ENCODE results near the gene KLHDC7B. TPM values are rescaled to one million over a fixed set of nuclear protein-coding genes. Genes with fewer than 3 reads are reported as not detected.
A peak's percentile ranks its signal among the peaks of the same experiment; 100 is the strongest.

KLHDC7B gene
- 4.5 and 9.8 TPM in 2 replicates for total RNA-seq (2014; rRNA removed; shearing (Covaris generic); ENCODE audit: low replicate concordance)

- Histone ChIP-seq H3K4me1 (ENCODE audit: low read length) (peaks cover 57% of the 10 kb centered on the region), H3K36me3 (ENCODE audit: insufficient read depth, low read length) (no peaks in the 10 kb centered on the region), H3K79me2 (ENCODE audit: low read length) (no peaks in the 10 kb centered on the region), H3K4me3 (ENCODE audit: low read length) (no peak within 1 kb of the TSS), H4K20me1 (ENCODE audit: insufficient read depth, low read depth, low read length) (no peaks in the 10 kb centered on the region), H3K27me3 (ENCODE audit: low read length) (no peaks in the 10 kb centered on the region), H3K4me2 (ENCODE audit: low read depth, low read length, poor library complexity, severe bottlenecking) (peak within 1 kb of the TSS; percentile 62), H2AFZ (ENCODE audit: low read length) (no peak within 1 kb of the TSS), H3K9me3 (ENCODE audit: low read length) (no peaks in the 10 kb centered on the region), H3K9ac (ENCODE audit: low read length) (peak within 1 kb of the TSS; percentile 53; the same call in 1 of the 2 replicates), H3K27ac (ENCODE audit: low read length) (no peak within 1 kb of the TSS), H3K9me2 (replicated peaks; ENCODE audit: insufficient read depth, low read length) (no peaks in the 10 kb centered on the region)
- DNase-seq, result no peak
Observed at GRCh38 chr22:50545522-50546325, at the start of gene KLHDC7B. Gene KLHDC7B (plus strand): TSS chr22:50545899. CDS start chr22:50546244, 345 bp downstream.

- Histone ChIP-seq H3K9me2 (replicated peaks; ENCODE audit: insufficient read depth, low read length) (no peaks in the 10 kb centered on the region), H3K4me3 (ENCODE audit: low read length) (no peak overlapping the region), H3K9me3 (ENCODE audit: low read length) (no peaks in the 10 kb centered on the region), H3K4me1 (ENCODE audit: low read length) (peaks cover 5% of the 10 kb centered on the region), H3K27ac (ENCODE audit: low read length) (no peak overlapping the region), H3K36me3 (ENCODE audit: insufficient read depth, low read length) (no peaks in the 10 kb centered on the region), H3K9ac (ENCODE audit: low read length) (no peak overlapping the region), H3K4me2 (ENCODE audit: low read depth, low read length, poor library complexity, severe bottlenecking) (no peak overlapping the region), H4K20me1 (ENCODE audit: insufficient read depth, low read depth, low read length) (no peaks in the 10 kb centered on the region), H2AFZ (ENCODE audit: low read length) (no peak overlapping the region), H3K27me3 (ENCODE audit: low read length) (no peaks in the 10 kb centered on the region), H3K79me2 (ENCODE audit: low read length) (no peaks in the 10 kb centered on the region)
- no peak for DNase-seq
Observed at GRCh38 chr22:50497093-50497492, 48.6 kb upstream of the KLHDC7B start.

GRCh38 chr22:50498322-50498890, 47.3 kb upstream of the KLHDC7B start:
- no peak overlapping the region for H3K9ac ChIP-seq (ENCODE audit: low read length)
- no peaks in the 10 kb centered on the region for H3K27me3 ChIP-seq (ENCODE audit: low read length)
- no peaks in the 10 kb centered on the region for H3K9me3 ChIP-seq (ENCODE audit: low read length)
- H3K27ac ChIP-seq (ENCODE audit: low read length), result no peak overlapping the region
- H3K9me2 ChIP-seq (replicated peaks; ENCODE audit: insufficient read depth, low read length), result no peaks in the 10 kb centered on the region
- peaks cover 5% of the 10 kb centered on the region for H3K4me1 ChIP-seq (ENCODE audit: low read length)
- DNase-seq, result peak; percentile 87
- no peaks in the 10 kb centered on the region for H4K20me1 ChIP-seq (ENCODE audit: insufficient read depth, low read depth, low read length)
- no peaks in the 10 kb centered on the region for H3K79me2 ChIP-seq (ENCODE audit: low read length)
- H3K36me3 ChIP-seq (ENCODE audit: insufficient read depth, low read length), result no peaks in the 10 kb centered on the region
- no peak overlapping the region for H3K4me3 ChIP-seq (ENCODE audit: low read length)
- H2AFZ ChIP-seq (ENCODE audit: low read length), result no peak overlapping the region
- peak overlapping the region; percentile 22 for H3K4me2 ChIP-seq (ENCODE audit: low read depth, low read length, poor library complexity, severe bottlenecking)

- Histone ChIP-seq H3K4me3 (ENCODE audit: low read length) (no peak overlapping the region), H3K27me3 (ENCODE audit: low read length) (no peaks in the 10 kb centered on the region), H3K79me2 (ENCODE audit: low read length) (no peaks in the 10 kb centered on the region), H2AFZ (ENCODE audit: low read length) (no peak overlapping the region), H3K27ac (ENCODE audit: low read length) (no peak overlapping the region), H3K9ac (ENCODE audit: low read length) (no peak overlapping the region), H3K4me1 (ENCODE audit: low read length) (peaks cover 5% of the 10 kb centered on the region), H3K36me3 (ENCODE audit: insufficient read depth, low read length) (no peaks in the 10 kb centered on the region), H3K4me2 (ENCODE audit: low read depth, low read length, poor library complexity, severe bottlenecking) (no peak overlapping the region), H3K9me3 (ENCODE audit: low read length) (no peaks in the 10 kb centered on the region), H4K20me1 (ENCODE audit: insufficient read depth, low read depth, low read length) (no peaks in the 10 kb centered on the region), H3K9me2 (replicated peaks; ENCODE audit: insufficient read depth, low read length) (no peaks in the 10 kb centered on the region)
- no peak for DNase-seq
Observed at GRCh38 chr22:50500452-50500851, 45.2 kb upstream of the KLHDC7B start.

GRCh38 chr22:50502096-50502495, 43.6 kb upstream of the KLHDC7B start:
- Histone ChIP-seq H3K4me3 (ENCODE audit: low read length) (no peak overlapping the region), H3K4me1 (ENCODE audit: low read length) (peaks cover 15% of the 10 kb centered on the region), H3K36me3 (ENCODE audit: insufficient read depth, low read length) (no peaks in the 10 kb centered on the region), H3K9ac (ENCODE audit: low read length) (no peak overlapping the region), H4K20me1 (ENCODE audit: insufficient read depth, low read depth, low read length) (0 out of 2 replicates have a peak, but pooled peaks cover 3% of the 10 kb centered on the region), H3K79me2 (ENCODE audit: low read length) (peaks cover 11% of the 10 kb centered on the region), H3K9me2 (replicated peaks; ENCODE audit: insufficient read depth, low read length) (no peaks in the 10 kb centered on the region), H3K4me2 (ENCODE audit: low read depth, low read length, poor library complexity, severe bottlenecking) (no peak overlapping the region), H3K27ac (ENCODE audit: low read length) (no peak overlapping the region), H3K9me3 (ENCODE audit: low read length) (no peaks in the 10 kb centered on the region), H3K27me3 (ENCODE audit: low read length) (no peaks in the 10 kb centered on the region), H2AFZ (ENCODE audit: low read length) (no peak overlapping the region)
- DNase-seq, result no peak

GRCh38 chr22:50502628-50503474, 42.8 kb upstream of the KLHDC7B start:
- H3K36me3 ChIP-seq (ENCODE audit: insufficient read depth, low read length), result no peaks in the 10 kb centered on the region
- H3K4me3 ChIP-seq (ENCODE audit: low read length), result no peak overlapping the region
- H4K20me1 ChIP-seq (ENCODE audit: insufficient read depth, low read depth, low read length), result 0 out of 2 replicates have a peak, but pooled peaks cover 3% of the 10 kb centered on the region
- H3K9me3 ChIP-seq (ENCODE audit: low read length), result no peaks in the 10 kb centered on the region
- no peak overlapping the region for H3K27ac ChIP-seq (ENCODE audit: low read length)
- H3K27me3 ChIP-seq (ENCODE audit: low read length), result no peaks in the 10 kb centered on the region
- H3K9ac ChIP-seq (ENCODE audit: low read length), result no peak overlapping the region
- peaks cover 15% of the 10 kb centered on the region for H3K4me1 ChIP-seq (ENCODE audit: low read length)
- peaks cover 14% of the 10 kb centered on the region for H3K79me2 ChIP-seq (ENCODE audit: low read length)
- no peaks in the 10 kb centered on the region for H3K9me2 ChIP-seq (replicated peaks; ENCODE audit: insufficient read depth, low read length)
- DNase-seq, result no peak
- H3K4me2 ChIP-seq (ENCODE audit: low read depth, low read length, poor library complexity, severe bottlenecking), result no peak overlapping the region
- H2AFZ ChIP-seq (ENCODE audit: low read length), result no peak overlapping the region

DNA sequence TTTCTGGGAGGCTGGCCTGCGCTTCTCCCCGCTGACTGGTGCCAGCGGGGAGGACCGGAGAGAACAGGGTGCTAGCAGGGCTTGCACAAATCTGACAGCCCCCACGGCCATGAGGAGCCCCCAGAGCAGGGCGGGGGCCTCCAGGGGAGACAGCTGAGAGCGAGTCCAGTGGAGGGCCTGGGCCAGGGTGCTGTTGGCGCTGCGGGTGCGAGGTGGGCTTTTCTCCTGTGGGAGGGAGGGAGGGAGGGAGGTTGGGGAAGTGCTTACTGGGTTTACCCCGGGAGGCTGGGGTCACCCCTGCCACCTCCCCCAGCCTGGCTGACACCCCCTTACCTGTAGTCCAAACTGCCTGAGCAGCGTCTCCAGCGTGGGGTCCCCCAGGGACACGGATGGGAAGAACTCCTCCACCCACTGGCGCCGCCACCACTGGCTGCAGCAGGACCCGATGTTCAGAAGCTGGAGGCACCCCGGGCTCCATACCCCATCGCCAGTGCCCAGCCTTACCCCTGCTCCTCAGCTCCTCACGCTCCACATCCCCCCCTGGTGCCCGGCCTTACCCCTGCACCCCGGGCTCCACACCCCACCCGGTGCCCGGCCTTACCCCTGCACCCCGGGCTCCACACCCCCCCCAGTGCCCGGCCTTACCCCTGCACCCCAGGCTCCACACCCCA, 42.1 kb upstream of the KLHDC7B start:
- Histone ChIP-seq H3K27ac (ENCODE audit: low read length) (no peak overlapping the region), H3K9ac (ENCODE audit: low read length) (no peak overlapping the region), H3K4me2 (ENCODE audit: low read depth, low read length, poor library complexity, severe bottlenecking) (no peak overlapping the region), H3K9me2 (replicated peaks; ENCODE audit: insufficient read depth, low read length) (no peaks in the 10 kb centered on the region), H2AFZ (ENCODE audit: low read length) (no peak overlapping the region), H3K27me3 (ENCODE audit: low read length) (no peaks in the 10 kb centered on the region), H3K4me3 (ENCODE audit: low read length) (no peak overlapping the region), H3K36me3 (ENCODE audit: insufficient read depth, low read length) (no peaks in the 10 kb centered on the region), H4K20me1 (ENCODE audit: insufficient read depth, low read depth, low read length) (0 out of 2 replicates have a peak, but pooled peaks cover 3% of the 10 kb centered on the region), H3K4me1 (ENCODE audit: low read length) (peaks cover 11% of the 10 kb centered on the region), H3K79me2 (ENCODE audit: low read length) (peaks cover 17% of the 10 kb centered on the region), H3K9me3 (ENCODE audit: low read length) (no peaks in the 10 kb centered on the region)
- peak; percentile 68 for DNase-seq

Measured in Karpas-422 (cell line).